Panc1 (cell line): Measurements from ENCODE around the gene MAP1LC3A.

Source experiments
- POLR2AphosphoS5 ChIP-seq: IDR thresholded peaks from 2 replicates; pipeline ENCODE4 v1.6.1; 2012; ENCODE audit warnings: mild to moderate bottlenecking, low read depth, low read length, moderate library complexity
- SIN3A ChIP-seq: IDR thresholded peaks from 2 replicates; pipeline ENCODE4 v1.6.1; 2012; ENCODE audit warnings: low read depth, mild to moderate bottlenecking, low read length, moderate library complexity, borderline replicate concordance; ENCODE audit not compliant: insufficient read depth
- TF ChIP-seq, protein P1 (sequence below): fragments of 450-650 bp; IDR thresholded peaks from 2 replicates; pipeline ENCODE4 v1.5.1; 2017; ENCODE audit warnings: mild to moderate bottlenecking
- TF ChIP-seq, protein P2 (sequence below), 2 experiments: IDR thresholded peaks; 2 replicates each; pipeline ENCODE4 v1.6.1; 2011 to 2012; ENCODE audit warnings: low read depth in 2 of 2, control low read depth in 1 of 2, low read length in 1 of 2, mild to moderate bottlenecking in 1 of 2, moderate library complexity in 1 of 2; ENCODE audit not compliant: insufficient read depth in 1 of 2

- TF ChIP-seq SIN3A (no peak), POLR2AphosphoS5 (no peak)
- TF ChIP-seq, protein P1, sequence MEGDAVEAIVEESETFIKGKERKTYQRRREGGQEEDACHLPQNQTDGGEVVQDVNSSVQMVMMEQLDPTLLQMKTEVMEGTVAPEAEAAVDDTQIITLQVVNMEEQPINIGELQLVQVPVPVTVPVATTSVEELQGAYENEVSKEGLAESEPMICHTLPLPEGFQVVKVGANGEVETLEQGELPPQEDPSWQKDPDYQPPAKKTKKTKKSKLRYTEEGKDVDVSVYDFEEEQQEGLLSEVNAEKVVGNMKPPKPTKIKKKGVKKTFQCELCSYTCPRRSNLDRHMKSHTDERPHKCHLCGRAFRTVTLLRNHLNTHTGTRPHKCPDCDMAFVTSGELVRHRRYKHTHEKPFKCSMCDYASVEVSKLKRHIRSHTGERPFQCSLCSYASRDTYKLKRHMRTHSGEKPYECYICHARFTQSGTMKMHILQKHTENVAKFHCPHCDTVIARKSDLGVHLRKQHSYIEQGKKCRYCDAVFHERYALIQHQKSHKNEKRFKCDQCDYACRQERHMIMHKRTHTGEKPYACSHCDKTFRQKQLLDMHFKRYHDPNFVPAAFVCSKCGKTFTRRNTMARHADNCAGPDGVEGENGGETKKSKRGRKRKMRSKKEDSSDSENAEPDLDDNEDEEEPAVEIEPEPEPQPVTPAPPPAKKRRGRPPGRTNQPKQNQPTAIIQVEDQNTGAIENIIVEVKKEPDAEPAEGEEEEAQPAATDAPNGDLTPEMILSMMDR = no peak
- TF ChIP-seq, protein P2, sequence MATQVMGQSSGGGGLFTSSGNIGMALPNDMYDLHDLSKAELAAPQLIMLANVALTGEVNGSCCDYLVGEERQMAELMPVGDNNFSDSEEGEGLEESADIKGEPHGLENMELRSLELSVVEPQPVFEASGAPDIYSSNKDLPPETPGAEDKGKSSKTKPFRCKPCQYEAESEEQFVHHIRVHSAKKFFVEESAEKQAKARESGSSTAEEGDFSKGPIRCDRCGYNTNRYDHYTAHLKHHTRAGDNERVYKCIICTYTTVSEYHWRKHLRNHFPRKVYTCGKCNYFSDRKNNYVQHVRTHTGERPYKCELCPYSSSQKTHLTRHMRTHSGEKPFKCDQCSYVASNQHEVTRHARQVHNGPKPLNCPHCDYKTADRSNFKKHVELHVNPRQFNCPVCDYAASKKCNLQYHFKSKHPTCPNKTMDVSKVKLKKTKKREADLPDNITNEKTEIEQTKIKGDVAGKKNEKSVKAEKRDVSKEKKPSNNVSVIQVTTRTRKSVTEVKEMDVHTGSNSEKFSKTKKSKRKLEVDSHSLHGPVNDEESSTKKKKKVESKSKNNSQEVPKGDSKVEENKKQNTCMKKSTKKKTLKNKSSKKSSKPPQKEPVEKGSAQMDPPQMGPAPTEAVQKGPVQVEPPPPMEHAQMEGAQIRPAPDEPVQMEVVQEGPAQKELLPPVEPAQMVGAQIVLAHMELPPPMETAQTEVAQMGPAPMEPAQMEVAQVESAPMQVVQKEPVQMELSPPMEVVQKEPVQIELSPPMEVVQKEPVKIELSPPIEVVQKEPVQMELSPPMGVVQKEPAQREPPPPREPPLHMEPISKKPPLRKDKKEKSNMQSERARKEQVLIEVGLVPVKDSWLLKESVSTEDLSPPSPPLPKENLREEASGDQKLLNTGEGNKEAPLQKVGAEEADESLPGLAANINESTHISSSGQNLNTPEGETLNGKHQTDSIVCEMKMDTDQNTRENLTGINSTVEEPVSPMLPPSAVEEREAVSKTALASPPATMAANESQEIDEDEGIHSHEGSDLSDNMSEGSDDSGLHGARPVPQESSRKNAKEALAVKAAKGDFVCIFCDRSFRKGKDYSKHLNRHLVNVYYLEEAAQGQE (IDR thresholded peaks at IDR 0.05; ENCODE audit: insufficient read depth in 1 of 2, low read depth in 2 of 2, low read length in 1 of 2) = no peak
These were observed 8.7 kb downstream of the MAP1LC3A start for GRCh38 chr20:34566978-34567891.
